Epithelial cell of esophagus (primary cell): ENCODE measurements around the gene NTNG1.
A peak's percentile ranks its signal among the peaks of the same experiment; 100 is the strongest.

ENCODE experiments used
- DNase-seq: peaks from one replicate; pipeline ENCODE4 v3.0.0; 2010; ENCODE audit warnings: low read depth
- H3K4me3 ChIP-seq: 2 replicates; pipeline ENCODE4 v1.5.1; 2011; ENCODE audit warnings: mild to moderate bottlenecking, low read length, control low read depth
- TF ChIP-seq, protein P1 (sequence below): IDR thresholded peaks from 2 replicates; pipeline ENCODE4 v1.5.1; 2011; ENCODE audit warnings: low read depth, mild to moderate bottlenecking, low read length, control low read depth, inconsistent platforms; ENCODE audit not compliant: insufficient read depth; ENCODE audit errors: missing control alignments

NTNG1 gene

DNA sequence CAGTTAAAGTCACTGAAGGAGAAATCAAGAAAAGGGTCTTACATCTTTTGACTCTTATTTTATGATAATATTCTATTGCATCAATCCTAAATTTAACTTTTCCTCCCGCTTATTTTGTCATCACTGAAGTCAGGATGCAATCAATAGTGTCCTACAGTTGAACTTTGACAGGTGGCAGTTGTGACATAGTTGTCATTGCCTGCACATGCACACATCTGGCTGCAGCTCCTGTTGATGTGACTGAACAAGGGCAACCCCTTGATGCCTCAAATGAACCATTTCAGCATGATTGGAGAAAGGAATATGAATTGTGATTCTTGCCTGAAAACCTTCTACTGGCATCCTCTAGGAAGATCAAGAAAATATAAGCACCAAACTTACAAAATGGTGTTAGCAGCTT lies 157.7 kb downstream of the NTNG1 start:
- DNase-seq, result no peak
- TF ChIP-seq, protein P1, sequence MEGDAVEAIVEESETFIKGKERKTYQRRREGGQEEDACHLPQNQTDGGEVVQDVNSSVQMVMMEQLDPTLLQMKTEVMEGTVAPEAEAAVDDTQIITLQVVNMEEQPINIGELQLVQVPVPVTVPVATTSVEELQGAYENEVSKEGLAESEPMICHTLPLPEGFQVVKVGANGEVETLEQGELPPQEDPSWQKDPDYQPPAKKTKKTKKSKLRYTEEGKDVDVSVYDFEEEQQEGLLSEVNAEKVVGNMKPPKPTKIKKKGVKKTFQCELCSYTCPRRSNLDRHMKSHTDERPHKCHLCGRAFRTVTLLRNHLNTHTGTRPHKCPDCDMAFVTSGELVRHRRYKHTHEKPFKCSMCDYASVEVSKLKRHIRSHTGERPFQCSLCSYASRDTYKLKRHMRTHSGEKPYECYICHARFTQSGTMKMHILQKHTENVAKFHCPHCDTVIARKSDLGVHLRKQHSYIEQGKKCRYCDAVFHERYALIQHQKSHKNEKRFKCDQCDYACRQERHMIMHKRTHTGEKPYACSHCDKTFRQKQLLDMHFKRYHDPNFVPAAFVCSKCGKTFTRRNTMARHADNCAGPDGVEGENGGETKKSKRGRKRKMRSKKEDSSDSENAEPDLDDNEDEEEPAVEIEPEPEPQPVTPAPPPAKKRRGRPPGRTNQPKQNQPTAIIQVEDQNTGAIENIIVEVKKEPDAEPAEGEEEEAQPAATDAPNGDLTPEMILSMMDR, result no peak
- H3K4me3 ChIP-seq, result no peak overlapping the region

DNA sequence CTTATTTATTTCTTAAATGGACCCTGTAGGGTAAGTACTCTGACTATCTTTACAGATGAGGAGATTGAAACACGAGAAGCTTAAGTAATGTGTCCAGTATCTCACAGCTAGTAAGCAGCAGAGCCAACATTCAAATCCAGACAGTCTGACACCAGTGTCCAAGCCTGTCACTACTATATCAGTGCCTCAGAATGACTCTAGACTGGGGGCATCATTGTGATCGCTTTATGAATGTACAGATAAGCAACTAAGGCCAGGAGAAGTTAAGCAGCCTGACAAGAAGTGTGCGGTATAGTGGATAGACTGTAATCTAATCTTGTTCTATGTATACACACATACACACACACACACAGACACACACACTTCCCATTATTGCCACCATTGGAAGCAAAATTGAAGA lies 158.7 kb downstream of the NTNG1 start:
- DNase-seq, result no peak
- TF ChIP-seq, protein P1, result no peak
- H3K4me3 ChIP-seq, result no peak overlapping the region

DNA sequence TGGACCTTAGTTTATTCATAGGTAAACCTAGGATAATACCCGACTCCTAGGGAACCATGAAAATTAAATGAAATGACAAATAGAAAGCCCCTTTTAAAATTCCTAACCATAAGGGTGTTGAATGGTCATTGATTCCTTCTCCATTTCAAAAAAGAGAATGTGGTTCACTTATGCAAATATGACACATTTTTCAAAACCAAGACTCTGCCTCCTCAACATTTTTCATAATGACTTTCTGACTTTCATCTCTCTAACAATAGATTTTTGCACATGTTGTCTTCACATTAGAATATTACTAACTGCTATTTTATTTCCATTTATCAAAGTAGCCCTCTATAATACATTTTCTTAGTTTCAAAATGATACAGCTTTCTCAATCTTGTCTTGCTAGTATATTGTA lies 169.1 kb downstream of the NTNG1 start:
- TF ChIP-seq, protein P1, result no peak
- H3K4me3 ChIP-seq, result no peak overlapping the region
- no peak for DNase-seq

DNA sequence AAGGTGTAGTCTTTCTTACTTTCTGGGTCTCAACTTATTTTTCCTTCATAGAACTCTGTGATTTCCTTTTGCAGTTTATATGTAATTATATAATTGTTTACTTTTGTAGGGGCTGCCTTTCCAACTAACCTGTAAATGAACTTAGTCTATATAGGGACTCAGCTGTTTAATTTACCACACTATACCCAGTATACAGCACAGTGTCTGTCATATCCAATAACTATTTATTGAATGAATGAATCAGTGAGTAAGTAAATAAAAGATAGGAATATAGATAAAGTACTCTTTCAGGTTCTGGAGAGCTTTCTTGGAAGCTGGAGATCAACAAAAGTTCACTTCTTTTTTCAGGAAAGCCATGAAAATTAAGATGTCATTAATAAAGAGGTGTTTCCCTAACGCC lies 174.8 kb downstream of the NTNG1 start:
- TF ChIP-seq, protein P1, result no peak
- no peak for DNase-seq
- no peak overlapping the region for H3K4me3 ChIP-seq

DNA sequence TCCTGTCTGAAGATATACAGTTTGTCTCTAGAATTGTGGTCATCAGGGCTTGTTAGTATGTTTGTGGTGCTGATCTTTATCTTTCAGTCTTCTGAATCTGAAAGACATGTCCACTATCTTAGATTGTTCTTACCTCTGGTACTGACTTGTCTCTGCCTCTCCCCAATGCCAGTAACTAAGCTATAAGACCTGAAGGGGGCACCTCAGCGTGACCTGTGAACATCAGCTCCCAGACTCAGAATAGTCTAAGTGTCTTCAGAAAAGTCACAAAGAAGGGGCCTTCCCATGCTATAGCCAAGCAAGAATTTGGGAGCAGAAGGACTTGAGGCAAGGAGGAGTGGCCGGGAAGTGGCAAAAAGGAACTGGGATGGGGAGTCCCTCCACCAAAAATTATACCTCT lies 178.1 kb downstream of the NTNG1 start:
- TF ChIP-seq, protein P1, result no peak
- no peak overlapping the region for H3K4me3 ChIP-seq
- no peak for DNase-seq

DNA sequence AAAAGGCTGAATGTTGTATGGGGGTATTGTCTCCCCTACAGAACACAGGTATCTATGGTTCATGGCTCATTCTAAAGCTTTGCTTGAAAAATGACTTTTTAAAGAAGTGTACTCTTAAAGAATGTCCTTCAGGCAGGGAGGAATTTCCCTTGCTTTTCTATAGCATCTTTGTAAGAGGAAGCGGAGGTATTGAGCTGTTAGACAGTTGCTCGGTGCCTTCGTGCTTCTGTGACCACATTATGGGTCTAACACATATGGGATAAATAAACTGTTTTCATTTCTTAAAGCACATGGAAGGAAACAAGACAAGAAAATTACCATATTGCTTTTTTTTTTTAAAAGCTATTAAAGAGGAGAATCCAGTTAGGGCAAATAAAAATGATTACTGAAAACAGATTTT lies 182.9 kb downstream of the NTNG1 start:
- DNase-seq, result no peak
- no peak overlapping the region for H3K4me3 ChIP-seq
- TF ChIP-seq, protein P1, result no peak

DNA sequence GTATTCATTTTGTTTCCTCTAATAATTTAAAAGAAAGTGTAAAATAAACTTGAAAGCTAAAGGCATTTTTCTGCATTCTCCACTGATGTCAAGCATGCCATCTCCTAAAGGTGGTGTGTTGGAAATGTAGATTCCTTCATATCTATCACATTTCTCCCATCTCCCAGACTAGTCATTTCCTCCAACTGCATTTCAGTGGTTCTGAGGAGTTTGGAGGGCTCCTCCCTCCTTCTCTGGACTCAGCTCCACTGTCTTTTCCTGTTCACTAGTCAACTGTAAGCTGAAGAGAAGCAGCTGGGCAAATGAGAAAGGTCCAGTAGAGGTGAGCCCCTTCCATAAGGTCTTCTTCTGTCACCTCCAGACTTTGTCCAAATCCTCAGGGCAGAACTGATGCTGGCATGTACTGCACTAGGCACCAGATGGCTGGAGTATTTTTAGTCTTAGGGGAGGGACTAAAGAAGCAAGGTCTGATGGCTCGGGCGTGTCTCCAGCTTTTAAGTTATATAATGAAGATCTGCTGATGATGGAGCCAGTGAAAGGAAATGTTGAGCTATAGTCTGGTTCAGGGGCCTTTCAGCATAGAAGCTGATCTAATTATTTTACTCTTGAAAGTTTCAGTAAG lies 186.1 kb downstream of the NTNG1 start:
- peak; percentile 5 for DNase-seq
- TF ChIP-seq, protein P1, result no peak
- H3K4me3 ChIP-seq, result no peak overlapping the region
